Prostate gland (tissue), 2 donors: ENCODE results near the gene SSTR3. TPM values are rescaled to one million over a fixed set of nuclear protein-coding genes. Genes with fewer than 3 reads are reported as not detected.

Source experiments
- DNase-seq: peaks from one replicate; pipeline ENCODE4 v3.0.0-alpha.2; 2019; ENCODE audit warnings: low spot score
- H3K27ac ChIP-seq, 2 donors: fragments of 200-600 bp; sonication (generic); 2 replicates each; pipeline ENCODE4 v1.5.1; 2017 to 2019
- H3K27me3 ChIP-seq: fragments of 200-600 bp; sonication (generic); replicated peaks from 2 replicates; pipeline ENCODE4 v1.5.1; 2019; ENCODE audit not compliant: insufficient read depth
- H3K36me3 ChIP-seq, 2 donors: fragments of 200-600 bp; sonication (generic); 1 replicate in 1 of 2; 2 replicates in 1 of 2; pipeline versions ENCODE4 v1.5.1 to v1.8.1; 2017 to 2019
- H3K4me1 ChIP-seq: fragments of 200-600 bp; sonication (generic); replicated peaks from 2 replicates; pipeline ENCODE4 v1.5.1; 2019
- H3K4me3 ChIP-seq, 2 donors: fragments of 200-600 bp; sonication (generic); 2 replicates each; pipeline ENCODE4 v1.5.1; 2017 to 2019
- H3K9me3 ChIP-seq: fragments of 200-600 bp; sonication (generic); 2 replicates; pipeline ENCODE4 v1.5.1; 2017
- CTCF ChIP-seq, 4 experiments: fragments of 200-600 bp in 2 of 4; fragments of 450-650 bp in 2 of 4; sonication (generic) in 2 of 4; IDR thresholded peaks; 1 replicate in 3 of 4; 2 replicates in 1 of 4; pipeline ENCODE4 v1.5.1; 2016 to 2019; ENCODE audit warnings: antibody characterized with exemption in 4 of 4, mild to moderate bottlenecking in 2 of 4, moderate library complexity in 2 of 4
- POLR2A ChIP-seq: fragments of 450-650 bp; IDR thresholded peaks from one replicate; pipeline ENCODE4 v1.6.1; 2016; ENCODE audit warnings: antibody characterized with exemption, mild to moderate bottlenecking
- POLR2AphosphoS5 ChIP-seq: sonication (generic); formaldehyde crosslinking; IDR thresholded peaks from one replicate; pipeline ENCODE4 v1.6.1; 2017; ENCODE audit warnings: antibody characterized with exemption
- WGBS: methylation state at CpG from one replicate; pipeline ENCODE4 v1.1.5; 2018; 5-methylcytosine and 5-hydroxymethylcytosine counted together
- intact Hi-C: fragments of 100-400 bp; cut with DNase I; formaldehyde crosslinking; loops from one replicate; pipeline ENCODE4 v1.14.2; 2022
- total RNA-seq, 2 donors: library from RNA; depleted of rRNA; stranded (reverse); fragments of >200 nt; gene quantifications; one replicate each; pipeline ENCODE4 v1.1.0, GENCODE V29; 2016

SSTR3 gene
- 10 to 100 TPM in 1 of 2 donors, not detected in 1; 46.4 TPM for total RNA-seq

GRCh38 chr22:37212174-37212906 lies at the start of gene SSTR3:
Gene SSTR3 (minus strand): TSS chr22:37212477. CDS start chr22:37207803, 4,674 bp downstream.
- no peak for DNase-seq
- intact Hi-C loops = no loop called here
- TF ChIP-seq POLR2AphosphoS5 = no peak
- Histone ChIP-seq H3K4me3 (no peak within 1 kb of the TSS), H3K4me1 (no peaks in the 10 kb centered on the region), H3K27ac (no peak within 1 kb of the TSS), H3K27me3 (no peaks in the 10 kb centered on the region), H3K36me3 (no peaks in the 10 kb centered on the region), H3K9me3 (no peaks in the 10 kb centered on the region)
- WGBS = 22% methylated on average over 23 of the region's 23 CpGs

GRCh38 chr22:37260901-37261336 lies 48.6 kb upstream of the SSTR3 start:
- Histone ChIP-seq H3K27ac (no peak overlapping the region), H3K27me3 (peaks cover 6% of the 10 kb centered on the region), H3K9me3 (no peaks in the 10 kb centered on the region), H3K4me3 (no peak overlapping the region), H3K4me1 (no peaks in the 10 kb centered on the region), H3K36me3 (no peaks in the 10 kb centered on the region)
- intact Hi-C loops = no loop called here
- TF ChIP-seq POLR2A (no peak), CTCF (IDR thresholded peaks at IDR 0.05) (peak; percentile 49 to 78 (median 70)), POLR2AphosphoS5 (no peak)
- WGBS = 23% methylated on average over 14 of the region's 14 CpGs
- DNase-seq = peak; percentile 27

GRCh38 chr22:37260155-37260795 lies 48.0 kb upstream of the SSTR3 start:
- Histone ChIP-seq H3K36me3 (no peaks in the 10 kb centered on the region), H3K27ac (no peak overlapping the region), H3K4me1 (no peaks in the 10 kb centered on the region), H3K4me3 (no peak overlapping the region), H3K27me3 (peaks cover 8% of the 10 kb centered on the region), H3K9me3 (no peaks in the 10 kb centered on the region)
- WGBS = 44% methylated on average over 14 of the region's 15 CpGs
- no peak for TF ChIP-seq CTCF (IDR thresholded peaks at IDR 0.05)
- no peak for TF ChIP-seq POLR2A
- TF ChIP-seq POLR2AphosphoS5 = no peak
- no peak for DNase-seq
- intact Hi-C loops = no loop called here

GRCh38 chr22:37259540-37260029 lies 47.3 kb upstream of the SSTR3 start:
- TF ChIP-seq POLR2AphosphoS5 (no peak), CTCF (IDR thresholded peaks at IDR 0.05) (peak in 1 of 4 experiments; percentile 40)
- WGBS = 7% methylated on average over 23 of the region's 23 CpGs
- no peaks in the 10 kb centered on the region for H3K9me3 ChIP-seq
- H3K4me3 ChIP-seq = no peak overlapping the region
- DNase-seq = no peak
- H3K27ac ChIP-seq = no peak overlapping the region
- intact Hi-C loops = no loop called here
- no peaks in the 10 kb centered on the region for H3K36me3 ChIP-seq
- peaks cover 8% of the 10 kb centered on the region for H3K27me3 ChIP-seq
- H3K4me1 ChIP-seq = no peaks in the 10 kb centered on the region

GRCh38 chr22:37258753-37259401 lies 46.6 kb upstream of the SSTR3 start:
- DNase-seq = no peak
- H3K27ac ChIP-seq = no peak overlapping the region
- intact Hi-C loops = no loop called here
- H3K27me3 ChIP-seq = peaks cover 11% of the 10 kb centered on the region
- TF ChIP-seq CTCF (IDR thresholded peaks at IDR 0.05) (no peak), POLR2AphosphoS5 (no peak), POLR2A (no peak)
- H3K9me3 ChIP-seq = no peaks in the 10 kb centered on the region
- H3K4me3 ChIP-seq = no peak overlapping the region
- WGBS = 78% methylated on average over 14 of the region's 14 CpGs
- no peaks in the 10 kb centered on the region for H3K36me3 ChIP-seq
- no peaks in the 10 kb centered on the region for H3K4me1 ChIP-seq
